Mucosa of descending colon (tissue), 3 donors: ENCODE measurements around the gene DAGLB. TPM values are rescaled to one million over a fixed set of nuclear protein-coding genes. Genes with fewer than 3 reads are reported as not detected.

Experiments used
- ATAC-seq: fragments of 200-7000 bp; cut with Tn5 transposase; one replicate; pipeline ENCODE4 v1.9.1; 2020; ENCODE audit warnings: mild to moderate bottlenecking, moderate library complexity
- DNase-seq, 3 donors: peaks; one replicate each; pipeline ENCODE4 v3.0.0-alpha.2; 2020
- H3K36me3 ChIP-seq: fragments of 200-600 bp; one replicate; pipeline ENCODE4 v1.8.0; 2021; ENCODE audit warnings: low read depth, mild to moderate bottlenecking
- H3K4me1 ChIP-seq: fragments of 200-600 bp; one replicate; pipeline ENCODE4 v1.8.0; 2021; ENCODE audit warnings: low read depth, mild to moderate bottlenecking
- H3K4me3 ChIP-seq: fragments of 200-600 bp; one replicate; pipeline ENCODE4 v1.8.0; 2021; ENCODE audit warnings: mild to moderate bottlenecking
- H3K9me3 ChIP-seq: fragments of 200-600 bp; one replicate; pipeline ENCODE4 v1.8.0; 2021; ENCODE audit warnings: mild to moderate bottlenecking
- CTCF ChIP-seq: fragments of 200-600 bp; IDR thresholded peaks from one replicate; pipeline ENCODE4 v1.8.0; 2022; ENCODE audit warnings: antibody characterized with exemption, mild to moderate bottlenecking
- intact Hi-C, 2 donors: fragments of 100-400 bp; cut with DNase I in 1 of 2; cut with micrococcal nuclease in 1 of 2; formaldehyde crosslinking; loops; one replicate each; pipeline versions ENCODE4 v1.11.0 to v1.11.1; 2022; cut with DNase I, micrococcal nuclease
- total RNA-seq, 3 donors: library from RNA; stranded (reverse); fragmentation: NEBNext Ultra II Directional in 2 of 3; extraction: Animal tissue kit (Norgen Biotek cat#: 25700) in 2 of 3; gene quantifications; one replicate each; pipeline versions ENCODE4 v1.2.1 to v1.2.4, GENCODE V29; 2021 to 2023
- donor health status: DM: no; HTN: no; CAD: no; lungs with moderate emphysema.
- donor health status: DM: no; HTN: no; CAD: no.
- donor health status: DM: no; HTN: yes; CAD: no.

The DAGLB gene
- total RNA-seq, 3 donors from 2014 or later: 18.4 to 25.4 (median 20.3) TPM

- DNase-seq: peak; percentile 79 to 97 (median 88)
- peaks cover 3% of the 10 kb centered on the region for H3K36me3 ChIP-seq
- intact Hi-C loops: no loop called here
- TF ChIP-seq CTCF: no peak
- ATAC-seq: peak; percentile 95
- H3K4me3 ChIP-seq: no peak overlapping the region
- no peaks in the 10 kb centered on the region for H3K9me3 ChIP-seq
- H3K4me1 ChIP-seq: peaks cover 42% of the 10 kb centered on the region
Observed at GRCh38 chr7:6392712-6393666, 54.8 kb downstream of the DAGLB start.

- no peak for TF ChIP-seq CTCF
- ATAC-seq: no peak
- peaks cover 6% of the 10 kb centered on the region for H3K36me3 ChIP-seq
- no peak for DNase-seq
- intact Hi-C loops: no loop called here
- no peak overlapping the region for H3K4me3 ChIP-seq
- H3K9me3 ChIP-seq: no peaks in the 10 kb centered on the region
- peaks cover 51% of the 10 kb centered on the region for H3K4me1 ChIP-seq
Observed at GRCh38 chr7:6389728-6390127, 58.0 kb downstream of the DAGLB start.

- peaks cover 48% of the 10 kb centered on the region for H3K4me1 ChIP-seq
- no peak for ATAC-seq
- H3K36me3 ChIP-seq: peaks cover 6% of the 10 kb centered on the region
- DNase-seq: peak in 1 of 3 donors; percentile 19
- no peak overlapping the region for H3K4me3 ChIP-seq
- intact Hi-C loops: no loop called here
- TF ChIP-seq CTCF: no peak
- no peaks in the 10 kb centered on the region for H3K9me3 ChIP-seq
Observed at GRCh38 chr7:6387734-6388294, 59.9 kb downstream of the DAGLB start.

- Histone ChIP-seq H3K4me1 (peaks cover 49% of the 10 kb centered on the region), H3K9me3 (no peaks in the 10 kb centered on the region), H3K4me3 (no peak overlapping the region), H3K36me3 (peaks cover 6% of the 10 kb centered on the region)
- ATAC-seq (no peak), DNase-seq (no peak)
- no peak for TF ChIP-seq CTCF
- intact Hi-C loops: no loop called here
Observed at GRCh38 chr7:6386779-6387178, 61.0 kb downstream of the DAGLB start.

GRCh38 chr7:6385909-6386560 is 61.7 kb downstream of the DAGLB start:
- H3K9me3 ChIP-seq: no peaks in the 10 kb centered on the region
- ATAC-seq: no peak
- no peak for TF ChIP-seq CTCF
- peaks cover 6% of the 10 kb centered on the region for H3K36me3 ChIP-seq
- H3K4me1 ChIP-seq: peaks cover 50% of the 10 kb centered on the region
- intact Hi-C loops: no loop called here
- DNase-seq: peak in 1 of 3 donors; percentile 11
- no peak overlapping the region for H3K4me3 ChIP-seq
